Activated T-helper 9 cell treated with anti-CD3 and anti-CD28 coated beads, Interleukin-2, amount 50 U/mL, for 16 hours (primary cell): ENCODE results near the gene ZNF316.
"Not testable (repeated sequence)": the region's sequence is repeated elsewhere in the genome, so short reads cannot be mapped to it uniquely, and the experiment has no call there.

Experiments
- DNase-seq: peaks from one replicate; pipeline ENCODE4 v3.0.0-alpha.2; 2020; ENCODE audit warnings: low read depth

The ZNF316 gene

GRCh38 chr7:6621195-6622133, 15.7 kb upstream of the ZNF316 start:
- no peak for DNase-seq

- DNase-seq = no peak
These were observed 14.9 kb upstream of the ZNF316 start for GRCh38 chr7:6622134-6622710.

DNA sequence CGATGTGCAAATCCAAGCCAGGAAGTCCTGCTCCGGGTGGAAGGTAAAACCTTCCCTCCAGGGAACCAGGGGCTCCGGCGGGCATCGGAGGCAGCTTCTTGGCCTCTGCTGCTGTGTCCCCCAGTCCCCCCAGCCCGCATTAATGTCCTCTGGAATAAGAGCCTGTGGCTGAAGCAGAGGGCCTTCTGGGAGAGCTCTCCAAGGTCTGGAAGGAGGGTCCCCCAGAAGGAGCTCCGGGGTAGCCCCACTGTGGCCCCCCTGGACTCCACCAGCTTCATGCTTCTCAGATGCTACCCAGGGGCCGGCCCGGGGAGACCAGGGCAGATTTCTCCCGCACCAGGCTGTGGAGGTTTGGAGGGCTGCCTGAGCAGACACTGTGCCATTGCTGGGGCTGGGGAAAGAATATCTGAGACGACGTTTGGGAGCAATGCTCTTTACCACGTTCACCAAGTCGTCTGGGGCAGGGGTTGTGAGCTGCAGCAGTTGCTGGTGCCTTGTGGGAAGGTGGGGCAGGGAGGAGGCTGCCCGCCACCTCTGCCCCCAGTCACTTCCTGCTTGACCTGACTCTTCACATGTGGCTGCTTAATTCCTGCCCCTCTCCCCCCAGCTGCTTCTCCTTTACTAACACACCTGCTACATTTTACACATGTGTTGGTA, 13.4 kb upstream of the ZNF316 start:
- DNase-seq = no peak

GRCh38 chr7:6624246-6624611, 12.9 kb upstream of the ZNF316 start:
- DNase-seq = no peak

DNA sequence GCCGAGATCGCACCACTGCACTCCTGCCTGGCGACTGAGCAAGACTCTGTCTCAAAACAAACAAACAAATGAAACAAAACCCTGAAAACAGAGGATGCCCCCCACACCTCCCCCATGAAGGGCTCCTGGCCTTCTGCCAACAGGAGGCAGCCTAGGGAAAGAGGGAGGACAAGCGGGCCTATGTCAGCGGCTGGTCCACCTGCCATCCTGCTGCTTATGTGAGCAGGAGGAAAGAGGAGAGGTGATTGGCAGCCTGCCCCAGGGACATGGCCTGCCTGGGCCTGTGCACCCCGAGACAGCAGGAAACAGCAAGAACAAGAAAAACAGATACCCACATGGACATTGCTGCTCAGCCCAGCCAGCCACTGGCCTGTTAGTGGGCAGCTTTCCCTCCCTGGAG, 9.1 kb upstream of the ZNF316 start:
- no peak for DNase-seq

GRCh38 chr7:6630007-6630849, 6.9 kb upstream of the ZNF316 start:
- DNase-seq = no peak

- DNase-seq = no peak
These were observed 5.5 kb upstream of the ZNF316 start for GRCh38 chr7:6631605-6632004.

DNA sequence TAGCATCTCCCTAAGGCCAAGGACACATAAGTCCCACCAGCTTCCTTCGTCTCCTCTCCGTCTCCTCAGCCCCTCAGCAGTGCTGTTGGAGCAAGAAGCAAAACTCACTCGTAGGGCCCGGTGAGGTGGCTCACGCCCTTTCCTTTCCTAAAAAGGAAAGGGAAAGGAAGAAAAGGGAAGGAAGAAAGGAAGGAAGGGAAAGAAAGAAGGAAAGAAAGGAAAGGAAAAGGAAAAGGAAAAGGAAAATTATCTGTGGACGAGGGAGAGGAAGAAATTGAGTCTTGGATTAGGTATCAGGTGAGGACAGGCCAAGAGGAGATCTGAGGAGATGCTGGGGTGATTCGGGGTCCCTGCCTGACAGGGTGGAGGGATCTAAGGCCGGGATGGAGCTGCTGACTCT, 3.1 kb upstream of the ZNF316 start:
- DNase-seq = no peak

DNA sequence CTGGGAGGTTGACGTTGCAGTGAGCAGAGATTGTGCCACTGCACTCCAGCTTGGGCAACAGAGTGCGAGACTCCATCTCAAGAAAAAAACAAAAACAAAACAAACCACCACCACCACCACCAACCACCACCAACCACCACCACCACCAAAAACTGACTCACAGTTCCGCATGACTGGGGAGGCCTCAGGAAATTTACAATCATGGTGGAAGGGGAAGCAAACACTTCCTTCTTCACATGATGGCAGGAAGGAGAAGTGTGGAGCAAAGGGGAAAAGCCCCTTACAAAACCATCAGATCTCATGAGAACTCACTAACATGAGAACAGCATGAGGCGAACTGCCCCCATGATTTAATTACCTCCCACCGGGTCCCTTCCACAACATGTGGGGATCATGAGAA, 2.1 kb upstream of the ZNF316 start:
- DNase-seq = not testable (repeated sequence)

DNA sequence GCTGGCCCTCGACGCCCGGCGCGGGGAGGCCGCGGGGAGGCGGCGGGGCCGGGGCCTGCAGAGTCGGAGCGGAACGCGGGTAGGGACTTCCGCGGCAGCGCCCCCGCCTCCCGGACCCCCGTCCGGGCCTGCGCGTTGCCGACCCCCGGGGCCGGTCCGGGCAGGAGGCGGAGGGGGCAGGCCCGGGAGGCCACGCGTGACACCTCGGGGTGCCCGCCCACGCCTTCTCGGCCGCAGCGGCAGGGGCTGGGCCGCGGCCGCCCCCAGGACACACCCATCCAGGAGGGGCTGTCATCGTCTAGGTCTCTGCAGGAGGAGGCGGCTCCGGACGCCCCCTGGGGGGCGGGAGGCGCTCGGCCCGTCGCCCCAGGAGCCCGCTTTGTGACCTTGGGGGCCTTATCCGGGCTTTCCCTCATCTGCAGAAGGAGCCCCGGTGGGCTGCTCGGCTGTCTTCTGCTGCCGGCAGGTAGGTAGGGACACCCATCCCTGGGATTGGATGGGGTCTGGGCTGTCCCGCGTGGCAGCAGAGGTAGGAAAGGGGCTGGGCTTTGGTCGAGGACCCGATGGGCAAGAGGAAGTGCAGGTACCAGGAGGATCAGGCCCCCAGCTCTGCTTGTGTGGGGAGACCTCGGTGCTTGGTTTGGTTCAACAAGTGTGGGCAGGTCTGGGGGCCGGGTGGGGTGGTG, 569 bp downstream of the ZNF316 start:
- DNase-seq = peak; percentile 51

- no peak for DNase-seq
These were observed 1.9 kb downstream of the ZNF316 start for GRCh38 chr7:6639032-6639431.

GRCh38 chr7:6639627-6640026, 2.5 kb downstream of the ZNF316 start:
- DNase-seq = no peak

DNA sequence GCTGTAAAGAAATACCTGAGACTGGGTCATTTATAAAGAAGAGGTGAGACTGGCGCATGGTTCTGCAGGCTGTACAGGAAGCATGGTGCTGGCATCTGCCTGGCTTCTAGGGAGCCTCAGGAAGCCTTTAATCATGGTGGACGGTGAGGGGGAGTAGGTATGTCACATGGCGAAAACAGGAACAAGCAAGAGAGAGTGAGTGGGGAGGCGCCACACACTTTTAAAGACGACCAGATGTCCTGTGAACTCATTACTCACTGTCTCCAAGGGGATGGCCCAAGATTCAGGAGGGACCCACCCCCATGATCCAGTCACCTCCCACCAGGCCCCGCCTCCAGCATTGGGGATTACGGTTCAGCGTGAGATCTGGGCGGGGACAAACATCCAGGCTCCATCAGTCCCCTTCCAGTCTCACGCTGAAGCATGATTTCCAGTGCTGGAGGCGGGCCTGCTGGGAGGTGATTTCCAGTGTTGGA, 3.2 kb downstream of the ZNF316 start:
- no peak for DNase-seq

GRCh38 chr7:6641305-6642035, 4.4 kb downstream of the ZNF316 start:
- no peak for DNase-seq

DNA sequence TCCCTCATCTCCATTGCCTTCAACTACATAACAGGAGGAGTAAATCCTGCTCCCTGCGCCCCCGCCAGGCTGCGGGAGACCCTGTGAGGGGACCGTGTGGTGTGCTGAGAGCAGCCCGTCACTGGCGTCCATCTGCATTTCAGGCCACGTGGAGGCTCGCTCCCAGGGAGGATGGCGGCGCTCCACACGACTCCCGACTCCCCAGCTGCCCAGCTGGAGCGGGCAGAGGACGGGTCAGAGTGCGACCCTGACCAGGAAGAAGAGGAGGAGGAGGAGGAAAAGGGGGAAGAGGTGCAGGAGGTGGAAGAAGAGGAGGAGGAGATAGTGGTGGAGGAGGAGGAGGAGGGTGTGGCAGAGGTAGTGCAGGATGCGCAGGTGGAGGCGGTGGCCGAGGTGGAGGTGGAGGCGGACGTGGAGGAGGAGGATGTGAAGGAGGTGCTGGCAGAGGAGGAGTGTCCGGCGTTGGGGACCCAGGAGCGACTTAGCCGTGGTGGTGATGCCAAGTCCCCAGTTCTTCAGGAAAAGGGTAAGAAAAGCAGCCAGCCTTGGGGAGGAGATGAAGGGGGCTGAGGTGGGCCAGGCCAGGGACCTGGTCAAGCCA, 5.2 kb downstream of the ZNF316 start:
- no peak for DNase-seq

DNA sequence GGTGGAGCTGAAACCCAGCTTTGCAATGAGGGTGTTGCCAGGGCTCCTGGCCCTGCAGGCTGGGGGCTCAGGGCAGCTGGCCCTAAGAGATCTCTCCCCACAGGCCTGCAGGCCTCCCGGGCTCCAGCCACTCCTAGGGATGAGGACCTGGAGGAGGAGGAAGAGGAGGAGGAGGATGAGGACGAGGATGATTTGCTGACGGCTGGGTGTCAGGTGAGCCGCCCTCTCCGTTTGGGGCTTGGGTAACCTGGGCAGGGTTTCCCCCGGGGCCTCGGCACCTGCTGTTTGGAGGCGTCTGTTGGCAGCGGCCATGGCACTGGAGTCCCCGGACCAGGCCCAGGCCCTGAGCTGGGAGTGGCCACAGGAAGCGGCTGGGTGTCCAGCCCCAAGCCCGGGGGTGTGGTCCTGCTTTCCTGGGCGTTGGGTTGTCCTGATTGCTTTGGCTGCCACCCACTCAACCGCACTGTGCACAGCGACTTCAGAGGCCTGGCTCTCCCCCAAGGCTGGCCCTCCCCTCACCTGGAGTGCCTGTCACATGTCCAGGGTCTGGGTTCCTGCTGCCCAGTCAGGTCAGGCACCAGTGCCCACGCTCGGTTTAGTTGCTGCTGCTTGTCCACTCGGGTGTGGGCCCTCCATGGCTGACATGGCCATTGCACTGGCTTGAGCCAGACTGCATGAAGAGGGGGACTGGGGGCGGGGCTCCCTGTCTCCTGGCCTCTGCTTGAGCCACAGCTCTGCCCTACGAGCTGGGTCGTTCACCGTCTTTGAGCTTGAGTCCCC, 5.9 kb downstream of the ZNF316 start:
- DNase-seq = no peak

DNA sequence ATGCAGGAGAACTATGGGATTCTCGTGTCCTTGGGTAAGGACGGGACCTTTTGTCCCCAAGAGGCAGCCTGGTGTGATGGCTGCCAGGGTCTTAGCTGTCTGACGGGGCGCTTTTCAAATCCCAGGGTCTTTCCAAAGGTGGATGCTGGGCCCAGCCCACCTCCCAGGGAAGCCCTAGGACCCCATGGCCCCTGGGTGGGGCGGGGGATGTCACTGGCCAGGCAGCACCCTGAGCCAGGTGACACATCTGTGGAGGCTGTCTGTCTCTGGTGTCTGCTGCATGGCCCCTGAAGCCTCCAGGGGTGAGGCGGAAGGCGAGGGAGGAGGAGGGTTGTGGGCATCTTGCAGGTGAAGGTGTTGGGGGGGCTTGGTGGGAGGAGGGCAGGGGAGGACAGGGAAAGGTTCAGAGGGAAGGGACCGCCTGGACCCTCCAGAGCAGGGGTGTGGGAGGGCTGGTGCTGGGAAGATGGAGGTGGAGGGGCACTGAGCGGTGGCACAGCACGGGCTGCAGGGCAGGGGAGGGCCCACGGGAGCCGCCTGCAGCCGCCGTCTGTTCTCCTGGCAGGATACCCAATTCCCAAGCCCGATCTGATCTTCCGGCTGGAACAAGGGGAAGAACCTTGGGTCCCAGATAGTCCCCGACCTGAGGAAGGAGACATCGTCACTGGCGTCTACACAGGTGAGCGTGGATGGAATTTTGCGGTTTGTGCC, 7.0 kb downstream of the ZNF316 start:
- no peak for DNase-seq

GRCh38 chr7:6644728-6645127, 7.6 kb downstream of the ZNF316 start:
- no peak for DNase-seq

GRCh38 chr7:6646465-6646864, 9.3 kb downstream of the ZNF316 start:
- no peak for DNase-seq
